Stimulated activated CD8-positive, alpha-beta memory T cell treated with anti-CD3 and anti-CD28 coated beads, Interleukin-4, amount 100 ng/mL, for 48 hours (primary cell): ENCODE data around the gene GTPBP3.
A peak's percentile ranks its signal among the peaks of the same experiment; 100 is the strongest.

Source experiments
- DNase-seq: peaks from one replicate; pipeline ENCODE4 v3.0.0-alpha.2; 2020

The GTPBP3 gene

GRCh38 chr19:17389957-17390664 lies 52.8 kb downstream of the GTPBP3 start:
- DNase-seq: no peak

GRCh38 chr19:17390665-17391370 lies 53.5 kb downstream of the GTPBP3 start:
- peak; percentile 96 for DNase-seq

GRCh38 chr19:17391371-17392151 lies 54.2 kb downstream of the GTPBP3 start:
- DNase-seq: no peak
